ENCODE results near the gene FERD3L. TPM values are rescaled to one million over a fixed set of nuclear protein-coding genes. Genes with fewer than 3 reads are reported as not detected.

Gene FERD3L
- total and polyA plus RNA-seq, 8 donors: not detected

DNA sequence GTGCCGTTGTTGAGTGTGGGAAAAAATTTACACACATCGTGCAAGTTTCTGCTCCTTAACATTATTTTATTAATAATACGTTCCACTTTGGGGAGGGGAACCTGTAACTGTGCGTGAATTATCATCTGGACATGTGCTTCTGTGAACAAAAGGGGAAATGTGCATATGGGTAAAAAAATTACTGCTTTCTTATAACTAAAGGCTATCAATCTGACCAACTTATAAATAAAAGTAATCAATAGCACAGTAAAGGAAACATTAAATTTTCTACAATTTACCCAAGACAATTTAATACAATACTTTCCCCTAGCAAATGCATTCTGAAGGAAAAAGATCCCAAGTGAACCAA lies 32.2 kb downstream of the FERD3L start:
- TF ChIP-seq CTCF (IDR thresholded peaks at IDR 0.05): no peak
- Histone ChIP-seq H3K9me3 (no peaks in the 10 kb centered on the region), H3K27me3 (peaks cover 6 to 78% (median 20%) of the 10 kb centered on the region in 4 donors), H3K4me1 (peaks cover 0 to 5% (median 0%) of the 10 kb centered on the region in 3 donors), H3K27ac (no peak overlapping the region), H3K4me3 (no peak overlapping the region), H3K36me3 (no peaks in the 10 kb centered on the region)
- WGBS, 2 donors: 17 to 22% methylated on average over 4 of the region's 4 CpGs
- FAIRE-seq (no peak), ATAC-seq (no peak), DNase-seq (no peak)
- intact Hi-C loops (cut with DNase I): no loop called here

GRCh38 chr7:19112274-19113001 lies 32.8 kb downstream of the FERD3L start:
- Histone ChIP-seq H3K4me3 (no peak overlapping the region), H3K9me3 (no peaks in the 10 kb centered on the region), H3K27me3 (peaks cover 6 to 78% (median 20%) of the 10 kb centered on the region in 4 donors), H3K36me3 (no peaks in the 10 kb centered on the region), H3K27ac (no peak overlapping the region), H3K4me1 (peaks cover 0 to 5% (median 0%) of the 10 kb centered on the region in 3 donors)
- intact Hi-C loops (cut with DNase I): no loop called here
- DNase-seq (peak in 3 of 6 donors; percentile 10 to 52 (median 45)), FAIRE-seq (no peak), ATAC-seq (no peak)
- WGBS, 2 donors: 9% methylated on average over 41 to 42 of the region's 42 CpGs
- TF ChIP-seq CTCF (IDR thresholded peaks at IDR 0.05): no peak

- Histone ChIP-seq H3K4me3 (no peak overlapping the region), H3K27ac (no peak overlapping the region), H3K9me3 (no peaks in the 10 kb centered on the region), H3K36me3 (no peaks in the 10 kb centered on the region), H3K4me1 (peaks cover 0 to 4% (median 3%) of the 10 kb centered on the region in 3 donors), H3K27me3 (peaks cover 6 to 83% (median 23%) of the 10 kb centered on the region in 4 donors)
- intact Hi-C loops (cut with DNase I): no loop called here
- 16 to 24% methylated on average over 15 of the region's 15 CpGs for WGBS, 2 donors
- FAIRE-seq (no peak), ATAC-seq (no peak), DNase-seq (no peak)
- no peak for TF ChIP-seq CTCF (IDR thresholded peaks at IDR 0.05)
Observed at GRCh38 chr7:19111474-19112273, 33.5 kb downstream of the FERD3L start.

DNA sequence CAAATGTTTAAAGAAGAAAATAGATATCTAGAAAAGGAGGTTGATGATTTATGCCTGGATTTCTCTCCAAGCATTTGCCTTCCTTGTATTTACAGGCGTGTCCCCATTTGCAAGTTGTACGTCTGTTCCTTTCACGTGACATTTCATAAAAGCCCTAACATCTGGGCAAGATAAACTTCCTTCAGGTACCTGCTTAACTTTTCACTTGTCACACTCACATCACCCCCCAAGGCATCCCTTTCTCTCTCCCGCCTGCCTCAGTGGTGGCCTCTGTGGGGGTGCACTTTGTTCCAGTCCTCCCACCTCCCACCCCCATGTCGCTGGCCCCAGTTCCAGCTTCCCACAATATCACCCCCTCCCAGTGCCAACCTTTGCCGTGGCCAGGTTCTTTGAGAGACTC lies 34.4 kb downstream of the FERD3L start:
- 7 to 9% methylated on average over 6 of the region's 6 CpGs for WGBS, 2 donors
- FAIRE-seq (no peak), DNase-seq (no peak), ATAC-seq (no peak)
- TF ChIP-seq CTCF (IDR thresholded peaks at IDR 0.05): no peak
- intact Hi-C loops (cut with DNase I): no loop called here
- H3K9me3 ChIP-seq: no peaks in the 10 kb centered on the region
- H3K4me3 ChIP-seq: no peak overlapping the region
- peaks cover 6 to 85% (median 24%) of the 10 kb centered on the region in 4 donors for H3K27me3 ChIP-seq
- no peaks in the 10 kb centered on the region for H3K36me3 ChIP-seq
- H3K27ac ChIP-seq: no peak overlapping the region
- H3K4me1 ChIP-seq: peaks cover 0 to 3% (median 0%) of the 10 kb centered on the region in 3 donors

All from pancreas (tissue), 10 donors.